Subcutaneous abdominal adipose tissue (tissue), 5 donors: ENCODE measurements around the gene CLEC14A.

Experiments
- H3K27ac ChIP-seq: one replicate; pipeline ENCODE4 v1.7.0; 2013; ENCODE audit warnings: low read depth, mild to moderate bottlenecking, inconsistent platforms, low read length, moderate library complexity
- H3K27me3 ChIP-seq, 5 donors: one replicate each; pipeline ENCODE4 v1.7.0; 2013; ENCODE audit warnings: low read length in 5 of 5, inconsistent platforms in 1 of 5; ENCODE audit not compliant: control insufficient read depth in 5 of 5, insufficient read depth in 4 of 5
- H3K36me3 ChIP-seq, 5 donors: one replicate each; pipeline ENCODE4 v1.7.0; 2013; ENCODE audit warnings: low read length in 5 of 5; ENCODE audit not compliant: control insufficient read depth in 5 of 5, insufficient read depth in 5 of 5
- H3K4me1 ChIP-seq, 5 donors: one replicate each; pipeline ENCODE4 v1.7.0; 2013; ENCODE audit warnings: low read length in 5 of 5, mild to moderate bottlenecking in 3 of 5, moderate library complexity in 1 of 5; ENCODE audit not compliant: control insufficient read depth in 5 of 5, insufficient read depth in 5 of 5
- H3K4me3 ChIP-seq, 5 donors: one replicate each; pipeline ENCODE4 v1.7.0; 2013; ENCODE audit warnings: low read length in 5 of 5, low read depth in 1 of 5
- H3K9ac ChIP-seq, 5 donors: one replicate each; pipeline ENCODE4 v1.7.0; 2013; ENCODE audit warnings: low read length in 5 of 5, mild to moderate bottlenecking in 4 of 5, moderate library complexity in 3 of 5
- H3K9me3 ChIP-seq, 5 donors: one replicate each; pipeline ENCODE4 v1.7.0; 2013; ENCODE audit warnings: low read length in 5 of 5; ENCODE audit not compliant: control insufficient read depth in 5 of 5
- donor health status: healthy.
- donor health status: healthy.
- donor health status: healthy.
- donor health status: healthy.
- donor health status: healthy.

Gene CLEC14A

DNA sequence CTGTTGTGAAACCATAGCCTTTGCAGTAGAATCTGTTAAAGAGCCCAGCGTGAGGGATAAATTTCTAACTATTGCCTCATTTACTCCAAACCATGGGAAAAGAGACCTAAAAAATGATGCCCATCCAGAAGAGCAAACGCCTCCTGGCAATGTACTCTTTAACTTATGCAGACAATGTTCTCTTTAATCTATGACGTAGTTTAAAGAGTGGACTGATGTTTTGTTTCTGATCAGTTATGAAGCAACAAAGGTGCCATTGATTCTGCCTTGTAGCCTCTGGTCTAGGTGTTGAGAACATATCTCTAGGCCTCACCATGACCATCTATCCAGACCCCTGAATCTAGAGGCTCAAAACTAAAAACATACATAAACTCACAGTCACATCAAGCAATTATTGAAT, 34.8 kb downstream of the CLEC14A start:
- H3K4me3 ChIP-seq = no peak overlapping the region

DNA sequence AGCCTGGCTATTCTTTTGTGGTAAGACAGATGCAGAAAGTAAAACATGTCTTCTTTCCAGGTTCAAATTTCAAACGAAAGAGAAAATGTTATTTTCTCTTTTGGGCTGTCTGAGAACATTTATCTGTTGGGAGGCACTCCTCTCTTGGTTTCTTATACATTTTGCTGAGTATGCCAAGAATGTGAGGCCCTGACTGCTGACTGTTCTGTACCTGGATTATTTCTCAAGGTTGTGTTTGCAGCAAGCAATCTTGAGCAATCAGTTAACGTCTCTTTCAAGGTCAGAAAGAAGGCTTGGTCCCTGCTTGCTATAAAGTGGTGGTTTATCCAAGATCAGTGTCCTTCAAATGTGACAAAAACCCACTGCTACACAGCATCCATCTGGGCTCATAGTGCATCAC, 38.3 kb downstream of the CLEC14A start:
- H3K4me3 ChIP-seq = no peak overlapping the region
- no peaks in the 10 kb centered on the region for H3K27me3 ChIP-seq
- no peak overlapping the region for H3K9ac ChIP-seq
- no peaks in the 10 kb centered on the region for H3K4me1 ChIP-seq
- H3K9me3 ChIP-seq = no peaks in the 10 kb centered on the region
- H3K36me3 ChIP-seq = no peaks in the 10 kb centered on the region
- no peak overlapping the region for H3K27ac ChIP-seq

More for the DNA sequence above, 34.8 kb downstream of the CLEC14A start:
- H3K4me1 ChIP-seq = peaks cover 0 to 4% (median 0%) of the 10 kb centered on the region in 5 donors
- H3K27me3 ChIP-seq = no peaks in the 10 kb centered on the region
- H3K27ac ChIP-seq = no peak overlapping the region
- H3K9me3 ChIP-seq = no peaks in the 10 kb centered on the region
- no peak overlapping the region for H3K9ac ChIP-seq
- H3K36me3 ChIP-seq = no peaks in the 10 kb centered on the region

DNA sequence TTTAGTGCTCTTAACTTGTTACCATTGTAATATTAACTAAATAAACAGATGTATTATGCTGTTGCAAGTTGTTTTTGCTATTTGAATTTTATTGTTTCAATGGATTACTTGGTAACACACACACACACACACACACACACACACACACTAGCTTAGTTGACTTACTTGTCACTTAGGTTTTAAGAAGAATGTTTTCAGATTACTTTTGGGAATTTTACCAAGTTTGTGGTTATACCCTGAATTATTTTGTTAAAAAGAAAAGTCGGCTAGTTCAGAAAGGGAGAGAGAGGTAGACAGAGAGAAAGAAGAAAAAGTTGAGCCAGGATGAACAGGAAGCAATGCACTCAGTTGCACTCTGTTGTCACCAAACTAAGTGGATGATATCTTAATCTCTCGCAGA, 42.9 kb downstream of the CLEC14A start:
- H3K9ac ChIP-seq = no peak overlapping the region
- no peak overlapping the region for H3K4me3 ChIP-seq
- H3K9me3 ChIP-seq = no peaks in the 10 kb centered on the region
- H3K4me1 ChIP-seq = peaks cover 0 to 31% (median 23%) of the 10 kb centered on the region in 5 donors
- no peaks in the 10 kb centered on the region for H3K36me3 ChIP-seq
- peaks cover 18 to 29% (median 26%) of the 10 kb centered on the region in 5 donors for H3K27me3 ChIP-seq
- H3K27ac ChIP-seq = no peak overlapping the region

DNA sequence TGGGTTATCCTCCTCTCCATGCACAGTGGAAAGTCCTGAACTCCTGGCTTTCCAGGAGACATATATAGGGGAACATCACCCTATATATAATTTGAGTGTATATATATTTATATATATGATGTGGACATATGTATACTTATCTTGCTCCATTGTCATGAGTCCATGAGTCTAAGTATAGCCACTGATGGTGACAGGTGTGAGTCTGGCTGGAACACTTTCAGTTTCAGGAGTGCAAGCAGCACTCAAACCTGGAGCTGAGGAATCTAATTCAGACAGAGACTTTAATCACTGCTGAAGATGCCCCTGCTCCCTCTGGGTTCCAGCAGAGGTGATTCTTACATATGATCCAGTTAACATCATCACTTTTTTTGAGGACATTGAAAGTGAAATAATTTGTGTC, 43.8 kb downstream of the CLEC14A start:
- H3K9me3 ChIP-seq = no peaks in the 10 kb centered on the region
- H3K4me1 ChIP-seq = peaks cover 0 to 38% (median 27%) of the 10 kb centered on the region in 5 donors
- no peak overlapping the region for H3K9ac ChIP-seq
- no peak overlapping the region for H3K27ac ChIP-seq
- no peaks in the 10 kb centered on the region for H3K36me3 ChIP-seq
- H3K27me3 ChIP-seq = peaks cover 18 to 35% (median 29%) of the 10 kb centered on the region in 5 donors
- no peak overlapping the region for H3K4me3 ChIP-seq

DNA sequence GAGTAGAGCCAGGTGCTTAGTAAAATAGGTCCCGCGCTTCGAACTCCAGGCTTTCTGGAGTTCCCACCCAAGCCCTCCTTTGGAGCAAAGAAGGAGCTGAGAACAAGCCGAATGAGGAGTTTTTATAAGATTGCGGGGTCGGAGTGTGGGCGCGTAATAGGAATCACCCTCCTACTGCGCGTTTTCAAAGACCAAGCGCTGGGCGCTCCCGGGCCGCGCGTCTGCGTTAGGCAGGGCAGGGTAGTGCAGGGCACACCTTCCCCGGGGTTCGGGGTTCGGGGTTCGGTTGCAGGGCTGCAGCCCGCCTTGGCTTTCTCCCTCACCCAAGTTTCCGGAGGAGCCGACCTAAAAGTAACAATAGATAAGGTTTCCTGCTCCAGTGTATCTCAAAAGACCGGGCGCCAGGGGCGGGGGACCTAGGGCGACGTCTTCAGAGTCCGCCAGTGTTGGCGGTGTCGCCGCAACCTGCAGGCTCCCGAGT, 44.6 kb downstream of the CLEC14A start:
- Histone ChIP-seq H3K36me3 (no peaks in the 10 kb centered on the region), H3K4me3 (peak overlapping the region in 3 of 5 donors; percentile 55 to 67 (median 60)), H3K9ac (no peak overlapping the region), H3K27me3 (peaks cover 18 to 35% (median 29%) of the 10 kb centered on the region in 5 donors), H3K27ac (no peak overlapping the region), H3K9me3 (peaks cover 0 to 4% (median 0%) of the 10 kb centered on the region in 5 donors), H3K4me1 (peaks cover 0 to 38% (median 27%) of the 10 kb centered on the region in 5 donors)

- H3K36me3 ChIP-seq = no peaks in the 10 kb centered on the region
- no peak overlapping the region for H3K9ac ChIP-seq
- peaks cover 18 to 35% (median 29%) of the 10 kb centered on the region in 5 donors for H3K27me3 ChIP-seq
- no peak overlapping the region for H3K27ac ChIP-seq
- H3K4me3 ChIP-seq = peak overlapping the region in 4 of 5 donors; percentile 55 to 67 (median 58)
- peaks cover 0 to 38% (median 27%) of the 10 kb centered on the region in 5 donors for H3K4me1 ChIP-seq
- peaks cover 0 to 8% (median 4%) of the 10 kb centered on the region in 5 donors for H3K9me3 ChIP-seq
Observed at GRCh38 chr14:38210587-38211216, 45.2 kb downstream of the CLEC14A start.

DNA sequence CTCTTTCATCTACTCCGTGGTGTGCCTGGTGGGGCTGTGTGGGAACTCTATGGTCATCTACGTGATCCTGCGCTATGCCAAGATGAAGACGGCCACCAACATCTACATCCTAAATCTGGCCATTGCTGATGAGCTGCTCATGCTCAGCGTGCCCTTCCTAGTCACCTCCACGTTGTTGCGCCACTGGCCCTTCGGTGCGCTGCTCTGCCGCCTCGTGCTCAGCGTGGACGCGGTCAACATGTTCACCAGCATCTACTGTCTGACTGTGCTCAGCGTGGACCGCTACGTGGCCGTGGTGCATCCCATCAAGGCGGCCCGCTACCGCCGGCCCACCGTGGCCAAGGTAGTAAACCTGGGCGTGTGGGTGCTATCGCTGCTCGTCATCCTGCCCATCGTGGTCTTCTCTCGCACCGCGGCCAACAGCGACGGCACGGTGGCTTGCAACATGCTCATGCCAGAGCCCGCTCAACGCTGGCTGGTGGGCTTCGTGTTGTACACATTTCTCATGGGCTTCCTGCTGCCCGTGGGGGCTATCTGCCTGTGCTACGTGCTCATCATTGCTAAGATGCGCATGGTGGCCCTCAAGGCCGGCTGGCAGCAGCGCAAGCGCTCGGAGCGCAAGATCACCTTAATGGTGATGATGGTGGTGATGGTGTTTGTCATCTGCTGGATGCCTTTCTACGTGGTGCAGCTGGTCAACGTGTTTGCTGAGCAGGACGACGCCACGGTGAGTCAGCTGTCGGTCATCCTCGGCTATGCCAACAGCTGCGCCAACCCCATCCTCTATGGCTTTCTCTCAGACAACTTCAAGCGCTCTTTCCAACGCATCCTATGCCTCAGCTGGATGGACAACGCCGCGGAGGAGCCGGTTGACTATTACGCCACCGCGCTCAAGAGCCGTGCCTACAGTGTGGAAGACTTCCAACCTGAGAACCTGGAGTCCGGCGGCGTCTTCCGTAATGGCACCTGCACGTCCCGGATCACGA, 46.0 kb downstream of the CLEC14A start:
- H3K9ac ChIP-seq = no peak overlapping the region
- H3K9me3 ChIP-seq = peaks cover 0 to 8% (median 4%) of the 10 kb centered on the region in 5 donors
- peaks cover 18 to 35% (median 29%) of the 10 kb centered on the region in 5 donors for H3K27me3 ChIP-seq
- H3K27ac ChIP-seq = no peak overlapping the region
- no peaks in the 10 kb centered on the region for H3K36me3 ChIP-seq
- H3K4me1 ChIP-seq = peaks cover 0 to 38% (median 27%) of the 10 kb centered on the region in 5 donors
- H3K4me3 ChIP-seq = peak overlapping the region in 4 of 5 donors; percentile 7 to 67 (median 58)

- Histone ChIP-seq H3K36me3 (no peaks in the 10 kb centered on the region), H3K4me1 (peaks cover 0 to 38% (median 27%) of the 10 kb centered on the region in 5 donors), H3K4me3 (peak overlapping the region; percentile 26 to 67 (median 58)), H3K27me3 (peaks cover 18 to 35% (median 29%) of the 10 kb centered on the region in 5 donors), H3K9me3 (peaks cover 0 to 8% (median 4%) of the 10 kb centered on the region in 5 donors), H3K27ac (no peak overlapping the region), H3K9ac (peak overlapping the region in 1 of 5 donors; percentile 16)
Observed at GRCh38 chr14:38208618-38209562, 47.0 kb downstream of the CLEC14A start.
